GM21529 (cell line): ENCODE data around the gene USP24.

Experiments
- ATAC-seq: cut with Tn5 transposase; IDR thresholded peaks from one replicate; pipeline ENCODE4 v1.9.1; 2021; ENCODE audit not compliant: unreplicated experiment

USP24 gene

GRCh38 chr1:55168353-55168752 is 46.8 kb downstream of the USP24 start:
- no peak for ATAC-seq

DNA sequence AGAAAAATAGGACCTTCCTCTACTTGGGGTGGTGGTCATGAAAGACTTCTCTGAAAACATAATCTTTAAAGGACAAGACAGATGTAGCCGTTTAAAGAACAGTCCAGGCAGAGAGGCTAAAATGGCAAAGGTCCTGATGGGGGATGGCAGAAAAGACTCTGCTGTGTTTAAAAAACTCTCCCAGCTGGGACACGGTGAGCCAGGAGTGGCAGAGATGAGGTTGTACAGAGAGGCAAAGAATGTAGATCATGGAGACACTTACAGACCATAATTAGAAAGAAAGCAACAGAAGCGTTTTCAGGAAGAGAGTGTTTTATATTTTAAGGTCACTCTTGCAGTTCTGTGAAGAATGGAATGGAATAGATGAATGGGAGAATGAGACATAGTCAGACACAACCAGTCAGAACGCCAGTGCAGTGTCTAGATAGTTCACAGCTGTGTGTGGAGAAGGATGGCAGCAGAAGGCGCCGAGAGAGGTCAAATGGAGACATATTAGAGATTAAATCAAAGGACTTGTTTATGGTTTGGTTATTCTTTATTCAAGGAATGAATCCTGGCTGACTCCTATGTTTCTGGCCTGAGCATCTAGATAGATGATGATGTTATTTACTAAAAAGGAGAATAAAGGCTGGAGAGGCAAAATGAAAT is 47.8 kb downstream of the USP24 start:
- no peak for ATAC-seq

GRCh38 chr1:55164906-55165305 is 50.3 kb downstream of the USP24 start:
- no peak for ATAC-seq

DNA sequence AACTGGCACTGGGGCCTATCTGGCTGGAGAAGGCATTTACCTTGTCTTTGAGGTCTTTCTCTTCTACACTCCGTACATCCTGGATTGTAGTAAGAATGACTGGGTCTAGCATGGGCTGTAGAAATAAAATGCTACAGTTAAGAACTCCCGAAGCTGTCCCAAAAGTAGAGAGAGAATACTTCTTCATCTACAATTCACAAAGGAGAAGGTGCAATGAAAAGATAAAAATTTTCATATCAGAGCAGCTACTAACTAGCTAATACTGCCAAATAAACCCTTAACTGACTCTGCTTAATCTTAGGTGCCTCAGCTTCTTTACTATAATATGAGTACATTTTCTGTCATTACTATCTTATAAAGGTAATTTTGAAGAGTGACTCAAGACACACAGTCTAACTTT is 55.6 kb downstream of the USP24 start:
- no peak for ATAC-seq

- ATAC-seq: no peak
Observed at GRCh38 chr1:55156608-55157007, 58.6 kb downstream of the USP24 start.

- ATAC-seq: no peak
Observed at GRCh38 chr1:55156093-55156492, 59.1 kb downstream of the USP24 start.

DNA sequence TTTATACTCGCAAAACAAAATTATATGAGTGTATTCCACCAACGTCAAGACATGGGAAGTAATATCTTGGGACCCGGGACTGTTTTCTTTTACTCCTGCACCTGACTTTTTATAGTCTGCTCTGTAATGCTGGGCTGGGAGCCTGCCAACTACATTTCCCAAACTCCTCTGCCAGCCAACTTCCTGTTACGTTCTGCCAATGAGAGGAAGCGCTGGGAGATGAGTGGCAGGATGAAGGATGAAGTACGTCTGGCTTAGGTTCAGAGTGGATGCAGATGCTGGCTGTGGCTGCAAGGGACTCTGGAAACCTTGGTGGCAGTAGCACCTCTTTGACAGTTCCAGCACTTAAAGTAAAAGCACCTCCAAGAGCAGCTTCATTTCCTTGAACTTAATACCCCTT is 59.6 kb downstream of the USP24 start:
- no peak for ATAC-seq

DNA sequence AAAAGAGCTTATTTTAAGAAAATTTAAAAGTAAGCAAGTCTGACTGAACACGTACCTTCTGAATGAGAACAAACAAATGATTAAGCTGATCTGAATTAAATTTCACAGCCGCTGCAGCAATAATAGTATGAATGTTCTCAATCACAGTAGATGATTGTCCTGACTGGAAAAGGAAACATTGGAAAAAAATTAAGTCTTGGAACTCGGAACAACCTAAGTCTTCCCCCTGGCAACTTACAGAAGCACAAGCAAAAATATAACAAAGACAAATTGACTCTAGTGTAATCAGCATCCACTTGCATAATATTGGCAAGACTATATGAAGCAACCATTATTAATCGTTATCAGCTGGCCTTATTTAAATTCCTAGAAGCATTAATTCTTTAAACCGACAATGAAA is 60.5 kb downstream of the USP24 start:
- no peak for ATAC-seq

- no peak for ATAC-seq
Observed at GRCh38 chr1:55153031-55153430, 62.1 kb downstream of the USP24 start.

DNA sequence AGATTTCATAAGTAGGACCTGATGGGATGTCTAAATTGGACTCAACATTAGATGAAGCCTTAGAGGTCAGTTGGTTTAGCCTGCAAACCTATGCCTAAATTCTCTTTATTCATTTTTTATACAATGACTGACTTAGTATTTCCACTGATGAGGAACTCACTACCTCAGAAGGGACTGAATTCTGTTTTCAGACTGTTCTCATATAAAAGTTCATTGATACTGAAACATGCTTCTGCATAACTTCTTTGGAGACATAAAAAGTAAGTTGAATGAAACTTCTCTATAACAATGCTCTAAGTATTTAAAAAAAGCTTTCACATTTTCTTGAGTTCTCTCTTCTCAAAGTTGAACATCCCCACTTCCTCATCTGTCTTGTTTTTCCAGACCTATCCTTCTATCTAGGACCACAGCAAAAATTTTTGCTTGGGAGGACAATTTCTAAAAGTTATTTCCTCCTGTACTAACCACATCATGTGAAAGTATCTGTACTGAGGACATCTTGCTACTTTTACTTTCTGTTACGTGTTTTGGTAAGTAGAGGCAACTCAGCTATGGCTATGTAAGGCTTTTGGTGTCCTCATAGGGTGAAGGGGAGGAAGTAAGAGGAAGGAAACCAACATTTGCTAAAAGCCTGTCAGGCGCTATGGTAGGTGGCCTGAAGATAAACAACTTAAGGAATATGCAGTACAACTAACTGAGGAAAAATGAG is 64.1 kb downstream of the USP24 start:
- ATAC-seq: peak; percentile 86

DNA sequence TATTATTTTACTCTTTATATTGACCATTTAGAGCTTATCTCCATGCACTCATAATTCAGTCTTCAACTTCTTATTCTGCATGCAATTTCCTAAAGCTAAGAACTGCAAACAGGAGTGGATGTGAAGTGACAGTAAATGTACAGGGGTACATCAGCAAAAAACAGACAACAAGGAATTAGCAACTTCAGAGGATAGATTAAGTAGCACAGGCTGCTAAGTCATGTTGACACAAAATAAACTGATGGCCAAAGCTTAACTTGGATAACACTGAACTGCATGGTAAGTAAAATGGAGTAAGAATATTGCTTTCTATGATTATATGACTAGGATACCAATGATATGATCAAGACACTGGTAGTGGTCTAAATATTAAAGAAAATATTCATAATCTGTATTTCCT is 66.5 kb downstream of the USP24 start:
- no peak for ATAC-seq

DNA sequence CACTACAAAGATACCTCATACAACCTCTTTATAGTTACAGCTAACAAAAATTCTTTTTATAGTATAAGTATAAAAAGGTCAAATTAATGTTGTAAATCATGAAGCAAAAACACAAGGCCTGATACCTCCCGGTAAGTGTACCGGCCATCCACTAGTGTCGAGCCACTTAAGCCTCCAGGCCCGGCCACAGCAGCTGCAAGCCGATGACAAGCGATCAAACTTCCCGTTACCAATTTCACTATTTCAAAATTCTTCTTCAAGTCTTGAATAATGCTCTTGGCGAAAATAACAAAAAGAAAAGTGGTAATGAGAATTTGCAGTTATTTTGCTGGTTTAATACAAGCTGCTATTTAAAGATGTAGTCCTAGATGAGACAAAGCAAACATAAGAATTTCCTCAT is 67.6 kb downstream of the USP24 start:
- ATAC-seq: no peak

GRCh38 chr1:55146781-55147180 is 68.4 kb downstream of the USP24 start:
- ATAC-seq: no peak

DNA sequence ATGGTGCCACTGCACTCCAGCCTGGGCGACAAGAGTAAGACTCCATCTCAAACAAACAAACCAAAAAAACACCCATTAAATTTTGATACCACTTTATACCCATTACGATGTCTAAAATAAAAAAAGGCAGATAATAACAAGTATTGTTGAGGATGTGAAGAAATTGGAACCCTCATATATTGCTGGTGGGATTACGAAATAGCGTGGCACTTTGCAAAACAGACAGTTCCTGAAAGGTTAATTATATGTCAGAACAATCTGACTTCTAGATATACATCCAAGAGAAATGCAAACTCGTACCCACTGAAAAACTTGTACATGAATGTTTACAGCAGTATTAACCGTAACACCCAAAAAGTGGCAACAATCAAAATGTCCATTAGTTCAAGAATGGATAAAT is 70.3 kb downstream of the USP24 start:
- ATAC-seq: no peak

DNA sequence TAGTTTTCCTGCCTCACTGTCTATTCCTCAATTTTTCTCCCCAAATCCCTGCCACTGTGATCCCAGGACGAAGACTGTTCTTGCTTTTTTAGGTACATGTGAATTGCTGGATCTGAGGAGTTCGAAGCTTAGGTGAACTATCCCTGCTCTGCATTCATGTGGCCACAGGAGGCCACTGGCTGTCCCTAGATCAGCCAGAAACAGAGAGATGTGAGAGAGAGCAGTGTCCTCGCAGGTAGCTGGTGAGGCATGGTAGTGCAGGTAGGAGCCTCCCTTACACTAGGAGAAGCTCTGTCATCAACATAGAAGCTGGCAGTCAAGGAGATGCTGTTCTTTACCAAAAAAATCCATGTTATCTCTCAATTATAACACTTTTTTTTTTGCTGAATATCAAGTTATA is 71.5 kb downstream of the USP24 start:
- no peak for ATAC-seq

DNA sequence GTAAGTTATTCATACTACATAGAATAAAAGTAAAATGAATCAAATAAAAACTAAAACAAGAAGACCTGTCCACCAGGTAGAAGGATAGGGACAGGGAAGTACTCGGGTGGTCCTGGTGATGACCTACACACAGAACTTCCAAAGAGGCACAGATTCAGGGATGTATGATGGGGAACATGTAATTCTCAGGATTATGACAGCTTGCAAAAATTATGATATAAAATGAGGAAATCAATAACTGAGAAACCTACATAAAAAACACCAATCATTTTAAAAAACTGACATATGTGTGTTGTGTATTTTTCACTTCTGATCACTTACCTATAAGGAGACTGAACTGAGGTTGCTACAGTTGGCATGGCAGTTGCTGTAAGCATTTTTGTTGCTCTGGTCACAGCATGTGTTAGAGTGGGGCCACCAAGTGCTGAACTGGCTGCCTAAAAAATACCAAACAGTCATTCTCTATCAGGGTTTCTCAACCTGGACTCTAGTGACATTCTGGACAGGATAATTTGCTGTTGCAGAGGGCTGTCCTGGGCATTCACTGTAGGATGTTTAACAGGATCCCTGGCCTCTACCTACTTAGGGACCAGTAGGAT is 73.8 kb downstream of the USP24 start:
- no peak for ATAC-seq

GRCh38 chr1:55140546-55140983 is 74.6 kb downstream of the USP24 start:
- peak; percentile 92 for ATAC-seq

DNA sequence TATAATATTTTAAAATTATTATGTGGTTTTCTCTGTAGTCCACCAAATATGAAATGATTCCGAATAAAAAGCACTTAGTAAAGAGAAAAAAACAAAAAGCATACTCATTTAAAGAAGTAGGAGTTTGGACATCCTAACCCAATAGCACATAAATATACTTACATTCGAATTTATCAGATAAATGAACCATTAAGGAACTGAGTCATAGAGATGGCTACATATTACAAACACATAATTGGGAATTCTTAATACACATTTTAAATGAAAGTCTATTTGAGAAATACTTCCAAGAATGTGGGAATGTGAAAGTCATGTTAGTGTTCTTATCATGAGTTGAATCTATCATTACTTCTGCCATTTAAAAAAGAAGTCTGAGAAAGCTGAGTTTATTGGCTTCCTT is 75.0 kb downstream of the USP24 start:
- no peak for ATAC-seq

GRCh38 chr1:55138823-55139222 is 76.3 kb downstream of the USP24 start:
- no peak for ATAC-seq

DNA sequence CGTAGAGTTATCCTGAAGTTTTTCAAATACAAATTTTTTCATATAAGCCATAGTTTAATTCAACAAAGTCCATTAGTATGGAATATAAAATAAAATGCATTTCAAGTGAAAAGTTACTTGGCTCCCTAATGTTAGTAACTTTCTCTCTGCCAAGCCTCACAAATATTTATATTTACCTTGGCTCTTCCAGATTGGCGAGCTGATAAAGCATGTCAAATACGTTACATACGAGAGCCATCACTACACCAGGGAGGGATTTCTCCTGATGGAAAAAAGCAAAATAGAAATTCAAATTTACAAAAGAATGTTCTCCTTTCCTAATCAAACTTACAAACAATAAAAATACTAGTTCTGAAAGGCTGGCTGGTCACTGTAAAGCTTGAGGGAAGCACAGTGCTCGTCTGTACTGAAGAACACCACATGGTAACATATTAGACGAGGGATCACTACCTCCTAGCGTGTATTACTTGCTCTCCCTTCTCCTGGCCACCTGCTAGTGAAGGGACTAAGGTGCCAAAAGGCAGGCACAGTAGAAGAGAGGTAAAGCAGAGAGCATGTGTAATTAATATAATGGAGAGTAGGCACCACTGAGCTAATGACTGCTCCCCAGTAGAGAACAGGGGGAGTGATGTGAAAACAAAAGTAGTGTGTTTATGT is 80.9 kb downstream of the USP24 start:
- ATAC-seq: no peak

DNA sequence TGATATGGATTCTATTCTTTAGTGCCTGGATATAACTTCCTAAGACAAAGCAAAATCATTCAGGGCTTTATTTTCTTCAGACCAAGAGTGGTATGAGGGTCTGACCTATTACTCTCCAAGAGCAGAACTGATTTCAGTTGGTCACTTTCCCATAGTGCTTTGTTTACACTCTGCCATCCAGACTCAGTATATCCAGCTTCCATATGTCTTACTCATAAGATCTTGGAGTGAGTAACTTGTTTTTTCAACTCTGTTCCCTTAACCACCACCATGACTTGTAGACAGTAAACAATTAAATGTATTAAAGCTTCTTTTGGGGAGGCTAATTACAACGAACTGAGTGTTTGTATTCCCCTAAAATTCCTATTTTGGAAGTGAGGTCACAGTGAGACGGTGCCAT is 83.4 kb downstream of the USP24 start:
- no peak for ATAC-seq

DNA sequence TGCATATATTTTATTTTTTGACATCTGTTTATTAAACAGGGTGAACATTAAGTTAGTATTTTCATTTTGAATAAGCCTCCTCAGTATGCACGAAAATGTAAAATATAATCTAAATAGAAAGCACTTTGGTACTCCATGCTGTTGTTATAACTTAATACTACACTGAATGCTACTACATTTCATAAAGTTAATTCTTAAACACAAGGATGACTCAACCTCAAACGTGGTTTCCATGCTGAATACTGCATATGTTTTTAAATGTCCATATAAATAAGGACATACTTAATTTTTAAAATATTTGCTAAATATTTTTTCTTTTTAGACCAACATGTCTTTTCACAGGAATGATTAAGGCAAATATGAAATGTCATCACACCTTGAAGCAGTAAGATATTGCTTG is 83.9 kb downstream of the USP24 start:
- no peak for ATAC-seq
